GM20000 (cell line): Measurements from ENCODE around the gene RADIL.

ENCODE experiments used
- DNase-seq: peaks from one replicate; pipeline ENCODE4 v3.0.0; 2012; ENCODE audit warnings: low spot score
- TF ChIP-seq, protein P1 (sequence below): IDR thresholded peaks from 2 replicates; pipeline ENCODE4 v1.5.1; 2012; ENCODE audit warnings: mild to moderate bottlenecking, control low read depth; ENCODE audit errors: extremely low read depth, missing control alignments

Gene RADIL

DNA sequence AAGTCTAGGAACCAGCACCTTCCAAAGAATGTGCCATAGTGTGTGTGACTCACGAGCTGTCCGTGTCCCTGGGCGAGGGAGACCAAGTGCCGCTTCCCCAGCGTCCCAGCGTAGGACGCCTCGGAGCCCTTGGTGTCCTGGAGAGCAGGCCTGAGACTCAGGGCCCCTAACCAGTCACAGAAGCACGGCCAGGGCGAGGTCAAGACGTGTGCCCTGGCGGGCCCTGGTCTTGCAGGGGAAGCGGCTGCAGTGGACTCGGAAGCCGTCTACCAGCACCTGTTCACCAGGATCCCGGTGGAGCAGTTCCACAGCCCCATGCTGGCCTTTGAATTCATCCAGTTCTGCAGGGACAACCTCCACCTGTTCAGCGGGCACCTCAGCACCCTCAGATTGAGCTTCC is 97.5 kb downstream of the RADIL start:
- TF ChIP-seq, protein P1, sequence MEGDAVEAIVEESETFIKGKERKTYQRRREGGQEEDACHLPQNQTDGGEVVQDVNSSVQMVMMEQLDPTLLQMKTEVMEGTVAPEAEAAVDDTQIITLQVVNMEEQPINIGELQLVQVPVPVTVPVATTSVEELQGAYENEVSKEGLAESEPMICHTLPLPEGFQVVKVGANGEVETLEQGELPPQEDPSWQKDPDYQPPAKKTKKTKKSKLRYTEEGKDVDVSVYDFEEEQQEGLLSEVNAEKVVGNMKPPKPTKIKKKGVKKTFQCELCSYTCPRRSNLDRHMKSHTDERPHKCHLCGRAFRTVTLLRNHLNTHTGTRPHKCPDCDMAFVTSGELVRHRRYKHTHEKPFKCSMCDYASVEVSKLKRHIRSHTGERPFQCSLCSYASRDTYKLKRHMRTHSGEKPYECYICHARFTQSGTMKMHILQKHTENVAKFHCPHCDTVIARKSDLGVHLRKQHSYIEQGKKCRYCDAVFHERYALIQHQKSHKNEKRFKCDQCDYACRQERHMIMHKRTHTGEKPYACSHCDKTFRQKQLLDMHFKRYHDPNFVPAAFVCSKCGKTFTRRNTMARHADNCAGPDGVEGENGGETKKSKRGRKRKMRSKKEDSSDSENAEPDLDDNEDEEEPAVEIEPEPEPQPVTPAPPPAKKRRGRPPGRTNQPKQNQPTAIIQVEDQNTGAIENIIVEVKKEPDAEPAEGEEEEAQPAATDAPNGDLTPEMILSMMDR: no peak
- no peak for DNase-seq

DNA sequence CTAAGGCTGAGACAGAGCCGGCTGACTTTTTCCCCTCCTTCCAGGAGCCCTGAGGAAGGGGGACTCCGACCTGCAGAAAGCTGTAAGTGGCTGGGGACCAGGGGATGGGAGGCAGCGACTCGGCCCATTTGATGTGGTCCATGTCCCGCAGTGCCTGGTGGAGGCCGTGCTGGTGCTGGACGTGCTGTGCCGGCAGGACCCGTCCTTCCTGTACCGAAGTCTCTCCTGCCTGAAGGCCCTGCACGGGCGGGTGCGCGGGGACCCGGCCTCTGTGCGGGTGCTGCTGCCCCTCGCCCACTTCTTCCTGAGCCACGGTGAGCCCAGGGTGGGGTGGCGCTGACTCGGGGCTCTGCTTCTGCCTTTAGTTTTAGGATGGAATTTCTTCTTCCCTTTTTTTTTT is 98.1 kb downstream of the RADIL start:
- TF ChIP-seq, protein P1: no peak
- DNase-seq: no peak

GRCh38 chr7:4784799-4785198 is 98.7 kb downstream of the RADIL start:
- no peak for DNase-seq
- TF ChIP-seq, protein P1: no peak

DNA sequence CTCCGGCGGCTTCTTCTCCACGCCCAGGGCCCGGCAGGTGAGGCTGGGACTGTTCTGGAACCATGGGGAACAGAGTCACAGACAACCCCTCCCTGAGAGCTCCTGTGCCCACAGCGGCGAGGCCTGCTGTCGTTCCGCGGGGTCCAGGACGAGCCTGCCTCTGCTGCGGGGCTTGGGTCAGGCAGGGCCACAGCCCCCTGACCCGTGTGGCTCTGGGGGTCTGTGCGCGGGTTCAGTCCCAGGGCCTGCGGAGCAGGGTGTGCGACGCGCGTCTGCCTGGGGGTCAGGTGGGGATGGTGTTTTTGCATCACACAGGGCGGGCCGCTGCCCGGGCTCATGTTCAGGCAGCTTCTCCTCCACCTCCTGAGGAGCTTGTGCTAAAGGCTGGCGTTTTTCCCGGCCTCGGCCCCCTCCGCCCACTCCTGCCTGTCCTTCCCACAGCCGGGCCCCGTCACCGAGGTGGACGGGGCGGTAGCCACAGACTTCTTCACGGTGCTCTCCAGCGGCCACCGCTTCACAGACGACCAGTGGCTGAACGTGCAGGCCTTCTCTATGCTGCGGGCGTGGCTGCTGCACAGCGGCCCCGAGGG is 99.7 kb downstream of the RADIL start:
- DNase-seq: no peak
- TF ChIP-seq, protein P1: no peak

GRCh38 chr7:4783292-4783652 is 100.2 kb downstream of the RADIL start:
- TF ChIP-seq, protein P1: no peak
- DNase-seq: no peak

- no peak for DNase-seq
- TF ChIP-seq, protein P1: no peak
These were observed 100.9 kb downstream of the RADIL start for GRCh38 chr7:4782333-4783291.

DNA sequence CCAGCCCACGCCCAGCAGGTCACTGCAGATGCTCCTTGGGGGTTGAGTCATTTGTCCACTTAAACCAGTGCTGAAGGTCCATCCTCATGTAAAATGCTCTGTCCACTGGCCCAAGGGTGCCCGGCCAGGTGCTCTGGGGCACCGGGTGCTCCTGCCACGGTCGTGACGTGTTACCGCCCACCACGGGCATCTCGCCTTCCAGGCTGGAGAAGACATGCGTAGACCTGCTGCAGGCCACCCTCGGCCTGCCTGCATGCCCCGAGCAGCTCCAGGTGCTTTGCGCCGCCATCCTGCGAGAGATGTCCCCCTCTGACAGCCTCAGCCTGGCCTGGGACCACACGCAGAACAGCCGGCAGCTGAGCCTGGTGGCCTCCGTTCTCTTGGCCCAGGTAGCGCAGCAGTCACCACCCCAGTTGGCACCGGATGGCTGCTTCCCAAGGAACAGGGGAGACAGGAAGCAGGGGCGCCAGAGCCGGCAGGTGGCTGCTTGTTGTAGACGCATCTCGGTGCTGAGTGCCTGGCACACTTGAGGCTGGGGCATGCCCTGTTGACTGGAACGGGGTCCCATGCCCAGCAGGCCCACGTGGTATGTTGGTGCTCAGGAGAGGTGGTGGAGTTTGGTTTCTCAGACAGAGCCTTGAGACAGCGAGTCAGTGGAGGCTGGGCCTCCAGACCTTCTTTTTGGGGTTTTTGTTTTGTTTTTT is 102.0 kb downstream of the RADIL start:
- TF ChIP-seq, protein P1: no peak
- no peak for DNase-seq
